Neural cell (in vitro differentiated cells): ENCODE measurements around the gene ADGRG6. TPM values are rescaled to one million over a fixed set of nuclear protein-coding genes. Genes with fewer than 3 reads are reported as not detected.

Experiments used
- H2AFZ ChIP-seq: fragments of 200-600, 300-800 bp; sonication (generic), shearing (Covaris generic); 2 replicates; pipeline ENCODE4 v1.6.0; 2014; ENCODE audit warnings: low read depth, mild to moderate bottlenecking, antibody characterized with exemption, low read length, moderate library complexity
- H3F3A ChIP-seq: fragments of 200-600 bp; shearing (Covaris generic); 2 replicates; pipeline ENCODE4 v1.6.1; 2016; ENCODE audit warnings: mild to moderate bottlenecking, moderate library complexity, mixed read lengths, antibody characterized with exemption, low read length; ENCODE audit not compliant: insufficient read depth, poor library complexity, severe bottlenecking
- H3K27ac ChIP-seq: fragments of 200-600, 300-800 bp; sonication (generic), shearing (Covaris generic); 2 replicates; pipeline ENCODE4 v1.5.1; 2014; ENCODE audit warnings: mild to moderate bottlenecking, low read length, moderate library complexity
- H3K27me3 ChIP-seq: fragments of 300-800, 200-600 bp; sonication (generic), shearing (Covaris generic); 2 replicates; pipeline ENCODE4 v1.6.0; 2014; ENCODE audit warnings: mild to moderate bottlenecking, low read depth, low read length, moderate library complexity; ENCODE audit not compliant: insufficient read depth
- H3K36me3 ChIP-seq: fragments of 300-800, 200-600 bp; sonication (generic), shearing (Covaris generic); 2 replicates; pipeline ENCODE4 v1.5.1; 2014; ENCODE audit warnings: mild to moderate bottlenecking, antibody characterized with exemption, low read length, moderate library complexity; ENCODE audit not compliant: insufficient read depth
- H3K4me2 ChIP-seq: fragments of 300-800, 200-600 bp; sonication (generic), shearing (Covaris generic); 2 replicates; pipeline ENCODE4 v1.6.0; 2014; ENCODE audit warnings: mild to moderate bottlenecking, low read length
- H3K4me3 ChIP-seq: fragments of 300-800, 200-600 bp; sonication (generic), shearing (Covaris generic); 2 replicates; pipeline ENCODE4 v1.5.1; 2014; ENCODE audit warnings: mild to moderate bottlenecking, low read length, moderate library complexity
- H3K79me2 ChIP-seq: fragments of 200-600 bp; shearing (Covaris generic); replicated peaks from 2 replicates; pipeline ENCODE4 v1.6.0; 2014; ENCODE audit warnings: mild to moderate bottlenecking, low read length, moderate library complexity; ENCODE audit not compliant: insufficient read depth
- H3K9ac ChIP-seq: fragments of 300-800, 200-600 bp; sonication (generic), shearing (Covaris generic); 2 replicates; pipeline ENCODE4 v1.6.1; 2016; ENCODE audit warnings: mild to moderate bottlenecking, low read length, mixed read lengths
- H3K9me2 ChIP-seq: fragments of 200-600 bp; shearing (Covaris generic); 2 replicates; pipeline ENCODE4 v1.6.1; 2016; ENCODE audit warnings: mild to moderate bottlenecking, low read length, mixed read lengths; ENCODE audit not compliant: insufficient read depth
- H3K9me3 ChIP-seq: fragments of 200-600, 300-800 bp; sonication (generic), shearing (Covaris generic); 2 replicates; pipeline ENCODE4 v1.6.1; 2016; ENCODE audit warnings: mild to moderate bottlenecking, mixed run types, low read length, moderate library complexity, mixed read lengths
- H4K20me1 ChIP-seq: fragments of 200-600 bp; shearing (Covaris generic); 2 replicates; pipeline ENCODE4 v1.6.1; 2016; ENCODE audit warnings: mild to moderate bottlenecking, mixed run types; ENCODE audit not compliant: insufficient read depth
- EP300 ChIP-seq: fragments of 450-650 bp; conservative IDR thresholded peaks from 2 replicates; pipeline ENCODE4 v1.6.1; 2014; ENCODE audit warnings: antibody characterized with exemption, mild to moderate bottlenecking, moderate library complexity; ENCODE audit not compliant: poor library complexity, severe bottlenecking
- EZH2 ChIP-seq: fragments of 200-600, 300-800 bp; shearing (Covaris generic), sonication (generic); IDR thresholded peaks from 2 replicates; pipeline ENCODE4 v1.6.1; 2014; ENCODE audit warnings: antibody characterized with exemption, low read length, borderline replicate concordance, mild to moderate bottlenecking; ENCODE audit not compliant: insufficient read depth, poor library complexity, severe bottlenecking
- MXI1 ChIP-seq: fragments of 450-650 bp; conservative IDR thresholded peaks from 2 replicates; pipeline ENCODE4 v1.6.1; 2014; ENCODE audit warnings: antibody characterized with exemption, mild to moderate bottlenecking; ENCODE audit not compliant: poor library complexity, severe bottlenecking
- POLR2AphosphoS5 ChIP-seq: IDR thresholded peaks from 2 replicates; pipeline ENCODE4 v1.6.1; 2012
- RAD21 ChIP-seq: fragments of 450-650 bp; conservative IDR thresholded peaks from 2 replicates; pipeline ENCODE4 v1.6.1; 2014; ENCODE audit warnings: antibody characterized with exemption, mild to moderate bottlenecking, moderate library complexity
- SMC3 ChIP-seq: fragments of 450-650 bp; conservative IDR thresholded peaks from 2 replicates; pipeline ENCODE4 v1.6.1; 2014; ENCODE audit warnings: antibody characterized with exemption, mild to moderate bottlenecking, moderate library complexity; ENCODE audit not compliant: poor library complexity
- TAF1 ChIP-seq: IDR thresholded peaks from 2 replicates; pipeline ENCODE4 v1.6.1; 2012; ENCODE audit warnings: low read depth
- polyA plus RNA-seq: library from polyadenylated mRNA; depleted of rRNA; stranded (reverse); fragments of >200 nt; gene quantifications from 2 replicates; pipeline ENCODE4 v1.2.3, GENCODE V29; 2014
- TF ChIP-seq, protein P1 (sequence below): IDR thresholded peaks from 2 replicates; pipeline ENCODE4 v1.6.1; 2012; ENCODE audit warnings: borderline replicate concordance
- TF ChIP-seq, protein P2 (sequence below): fragments of 450-650 bp; IDR thresholded peaks from 2 replicates; pipeline ENCODE4 v1.5.1; 2014; ENCODE audit warnings: antibody characterized with exemption, mild to moderate bottlenecking, moderate library complexity; ENCODE audit not compliant: poor library complexity, severe bottlenecking

The ADGRG6 gene
- polyA plus RNA-seq, 1 donor from 2014 or later = 0.37 TPM

GRCh38 chr6:142334294-142334693 is 32.5 kb downstream of the ADGRG6 start:
- Histone ChIP-seq H4K20me1 (no peaks in the 10 kb centered on the region), H3K27me3 (no peaks in the 10 kb centered on the region), H3K27ac (no peak overlapping the region), H3K79me2 (no peaks in the 10 kb centered on the region), H2AFZ (no peak overlapping the region), H3K36me3 (no peaks in the 10 kb centered on the region), H3K4me2 (no peak overlapping the region), H3K9me2 (no peaks in the 10 kb centered on the region), H3K4me3 (no peak overlapping the region), H3F3A (no peaks in the 10 kb centered on the region), H3K9me3 (no peaks in the 10 kb centered on the region), H3K9ac (no peak overlapping the region)
- TF ChIP-seq RAD21 = no peak
- TF ChIP-seq TAF1 = no peak
- TF ChIP-seq EZH2 = no peak
- TF ChIP-seq SMC3 = no peak
- TF ChIP-seq, protein P1, sequence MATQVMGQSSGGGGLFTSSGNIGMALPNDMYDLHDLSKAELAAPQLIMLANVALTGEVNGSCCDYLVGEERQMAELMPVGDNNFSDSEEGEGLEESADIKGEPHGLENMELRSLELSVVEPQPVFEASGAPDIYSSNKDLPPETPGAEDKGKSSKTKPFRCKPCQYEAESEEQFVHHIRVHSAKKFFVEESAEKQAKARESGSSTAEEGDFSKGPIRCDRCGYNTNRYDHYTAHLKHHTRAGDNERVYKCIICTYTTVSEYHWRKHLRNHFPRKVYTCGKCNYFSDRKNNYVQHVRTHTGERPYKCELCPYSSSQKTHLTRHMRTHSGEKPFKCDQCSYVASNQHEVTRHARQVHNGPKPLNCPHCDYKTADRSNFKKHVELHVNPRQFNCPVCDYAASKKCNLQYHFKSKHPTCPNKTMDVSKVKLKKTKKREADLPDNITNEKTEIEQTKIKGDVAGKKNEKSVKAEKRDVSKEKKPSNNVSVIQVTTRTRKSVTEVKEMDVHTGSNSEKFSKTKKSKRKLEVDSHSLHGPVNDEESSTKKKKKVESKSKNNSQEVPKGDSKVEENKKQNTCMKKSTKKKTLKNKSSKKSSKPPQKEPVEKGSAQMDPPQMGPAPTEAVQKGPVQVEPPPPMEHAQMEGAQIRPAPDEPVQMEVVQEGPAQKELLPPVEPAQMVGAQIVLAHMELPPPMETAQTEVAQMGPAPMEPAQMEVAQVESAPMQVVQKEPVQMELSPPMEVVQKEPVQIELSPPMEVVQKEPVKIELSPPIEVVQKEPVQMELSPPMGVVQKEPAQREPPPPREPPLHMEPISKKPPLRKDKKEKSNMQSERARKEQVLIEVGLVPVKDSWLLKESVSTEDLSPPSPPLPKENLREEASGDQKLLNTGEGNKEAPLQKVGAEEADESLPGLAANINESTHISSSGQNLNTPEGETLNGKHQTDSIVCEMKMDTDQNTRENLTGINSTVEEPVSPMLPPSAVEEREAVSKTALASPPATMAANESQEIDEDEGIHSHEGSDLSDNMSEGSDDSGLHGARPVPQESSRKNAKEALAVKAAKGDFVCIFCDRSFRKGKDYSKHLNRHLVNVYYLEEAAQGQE = no peak
- TF ChIP-seq MXI1 = no peak
- no peak for TF ChIP-seq POLR2AphosphoS5
- TF ChIP-seq, protein P2, sequence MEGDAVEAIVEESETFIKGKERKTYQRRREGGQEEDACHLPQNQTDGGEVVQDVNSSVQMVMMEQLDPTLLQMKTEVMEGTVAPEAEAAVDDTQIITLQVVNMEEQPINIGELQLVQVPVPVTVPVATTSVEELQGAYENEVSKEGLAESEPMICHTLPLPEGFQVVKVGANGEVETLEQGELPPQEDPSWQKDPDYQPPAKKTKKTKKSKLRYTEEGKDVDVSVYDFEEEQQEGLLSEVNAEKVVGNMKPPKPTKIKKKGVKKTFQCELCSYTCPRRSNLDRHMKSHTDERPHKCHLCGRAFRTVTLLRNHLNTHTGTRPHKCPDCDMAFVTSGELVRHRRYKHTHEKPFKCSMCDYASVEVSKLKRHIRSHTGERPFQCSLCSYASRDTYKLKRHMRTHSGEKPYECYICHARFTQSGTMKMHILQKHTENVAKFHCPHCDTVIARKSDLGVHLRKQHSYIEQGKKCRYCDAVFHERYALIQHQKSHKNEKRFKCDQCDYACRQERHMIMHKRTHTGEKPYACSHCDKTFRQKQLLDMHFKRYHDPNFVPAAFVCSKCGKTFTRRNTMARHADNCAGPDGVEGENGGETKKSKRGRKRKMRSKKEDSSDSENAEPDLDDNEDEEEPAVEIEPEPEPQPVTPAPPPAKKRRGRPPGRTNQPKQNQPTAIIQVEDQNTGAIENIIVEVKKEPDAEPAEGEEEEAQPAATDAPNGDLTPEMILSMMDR = no peak
- no peak for TF ChIP-seq EP300

DNA sequence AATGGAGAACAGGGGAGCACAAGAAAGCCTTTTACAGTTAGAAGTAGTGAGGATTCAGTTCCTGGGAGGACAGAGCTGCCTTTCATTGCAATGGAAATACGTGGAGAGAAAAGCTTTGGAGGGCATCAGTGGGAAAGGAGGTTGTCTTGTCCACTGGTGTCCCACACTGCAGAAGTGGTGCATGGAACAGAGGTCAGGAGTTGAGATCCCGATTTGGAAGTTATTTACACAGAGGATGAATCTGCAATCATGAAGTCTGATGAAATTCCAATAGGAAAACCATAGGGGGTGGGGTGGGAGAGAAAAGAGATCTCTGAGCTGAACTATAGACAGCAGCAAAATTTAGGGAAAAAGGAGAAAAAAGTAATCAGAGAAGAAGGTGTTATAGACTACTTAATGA is 33.6 kb downstream of the ADGRG6 start:
- Histone ChIP-seq H3K9me2 (no peaks in the 10 kb centered on the region), H3K9me3 (no peaks in the 10 kb centered on the region), H3K4me3 (no peak overlapping the region), H4K20me1 (no peaks in the 10 kb centered on the region), H3K79me2 (no peaks in the 10 kb centered on the region), H3F3A (no peaks in the 10 kb centered on the region), H3K27ac (no peak overlapping the region), H2AFZ (no peak overlapping the region), H3K27me3 (no peaks in the 10 kb centered on the region), H3K9ac (no peak overlapping the region), H3K36me3 (no peaks in the 10 kb centered on the region), H3K4me2 (no peak overlapping the region)
- TF ChIP-seq RAD21 (no peak), POLR2AphosphoS5 (no peak), TAF1 (no peak), MXI1 (no peak), SMC3 (no peak), EZH2 (no peak), EP300 (no peak)
- TF ChIP-seq, protein P2 = no peak
- TF ChIP-seq, protein P1 = no peak
